Right lobe of liver (tissue), 6 donors: ENCODE measurements around the gene GOLIM4. TPM values are rescaled to one million over a fixed set of nuclear protein-coding genes. Genes with fewer than 3 reads are reported as not detected.
A peak's percentile ranks its signal among the peaks of the same experiment; 100 is the strongest.

Experiments used
- ATAC-seq, 4 donors: fragments of 200-7000 bp; cut with Tn5 transposase; one replicate each; pipeline ENCODE4 v1.9.1; 2020; ENCODE audit warnings: mild to moderate bottlenecking in 4 of 4, moderate library complexity in 4 of 4
- DNase-seq, 3 donors: peaks; one replicate each; pipeline ENCODE4 v3.0.0-alpha.2; 2020
- H3K27ac ChIP-seq, 3 donors: fragments of 200-600 bp; one replicate each; pipeline ENCODE4 v1.8.0; 2022
- H3K27me3 ChIP-seq, 2 donors: fragments of 200-600 bp; one replicate each; pipeline ENCODE4 v1.8.0; 2022
- H3K36me3 ChIP-seq, 4 donors: fragments of 200-600 bp; sonication (generic) in 1 of 4; one replicate each; pipeline versions ENCODE4 v1.5.1 to v1.8.0; 2017 to 2022; ENCODE audit warnings: control low read depth in 1 of 4
- H3K4me1 ChIP-seq, 4 donors: fragments of 200-600 bp; sonication (generic) in 1 of 4; one replicate each; pipeline versions ENCODE4 v1.5.1 to v1.8.0; 2017 to 2022; ENCODE audit warnings: control low read depth in 1 of 4
- H3K4me3 ChIP-seq, 3 donors: fragments of 200-600 bp; one replicate each; pipeline ENCODE4 v1.8.0; 2022
- H3K9me3 ChIP-seq, 4 donors: fragments of 200-600 bp; sonication (generic) in 1 of 4; one replicate each; pipeline versions ENCODE4 v1.5.1 to v1.8.0; 2017 to 2022; ENCODE audit warnings: control low read depth in 1 of 4
- POLR2A ChIP-seq: fragments of 450-650 bp; IDR thresholded peaks from one replicate; pipeline ENCODE4 v1.6.1; 2017; ENCODE audit warnings: antibody characterized with exemption, mild to moderate bottlenecking
- WGBS: methylation state at CpG from one replicate; pipeline ENCODE4 v1.1.6; 2018; ENCODE audit warnings: low coverage, low lambda C conversion rate; ENCODE audit not compliant: insufficient coverage; ENCODE audit errors: missing lambda C conversion rate; 5-methylcytosine and 5-hydroxymethylcytosine counted together
- intact Hi-C, 2 donors: fragments of 100-400 bp; cut with DNase I; formaldehyde crosslinking; loops; one replicate each; pipeline versions ENCODE4 v1.11.2 to v1.14.1; 2022
- total RNA-seq, 6 experiments: library from RNA; depleted of rRNA in 2 of 6; stranded (reverse); fragments of >200 nt in 2 of 6; fragmentation: NEBNext Ultra II Directional in 3 of 6; extraction: Animal tissue kit (Norgen Biotek cat#: 25700) in 3 of 6; gene quantifications; one replicate each; pipeline versions ENCODE4 v1.1.0 to v1.2.4, GENCODE V29; 2016 to 2023
- TF ChIP-seq, protein P1 (sequence below), 4 donors: fragments of 200-600 bp in 3 of 4; fragments of 450-650 bp in 1 of 4; IDR thresholded peaks; one replicate each; pipeline versions ENCODE4 v1.5.1 to v1.8.0; 2016 to 2022; ENCODE audit warnings: antibody characterized with exemption in 4 of 4, mild to moderate bottlenecking in 2 of 4
- donor health status: DM: no; HTN: yes; CAD: no.
- donor health status: DM: no; HTN: no; CAD: no.
- donor health status: DM: no; HTN: no; CAD: no.
- donor health status: DM: no; HTN: yes; CAD: no.
- donor health status: DM: no; HTN: yes; CAD: no.

GOLIM4 gene
- total RNA-seq, 6 experiments from 2014 or later: 33.3 to 44.9 (median 36.6) TPM

DNA sequence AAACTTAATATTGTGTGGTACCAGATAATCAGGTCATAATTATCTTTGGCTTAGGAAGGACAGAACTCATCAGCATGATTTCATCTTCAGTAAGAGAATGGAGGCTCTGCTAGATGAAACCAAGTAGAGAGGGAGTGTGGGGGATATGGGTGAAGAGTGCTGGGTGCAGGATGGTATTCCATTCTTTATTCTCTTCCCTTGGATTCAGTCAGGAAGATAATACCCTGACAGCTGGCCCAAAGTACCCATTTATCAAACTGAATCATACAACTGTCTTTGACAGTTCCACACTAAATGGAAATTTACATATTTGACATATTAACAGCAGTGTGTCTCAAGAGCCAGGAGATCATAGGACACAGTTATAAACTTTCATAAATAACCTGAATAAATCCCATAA is 44.7 kb downstream of the GOLIM4 start:
- intact Hi-C loops: no loop called here
- Histone ChIP-seq H3K9me3 (no peaks in the 10 kb centered on the region), H3K27ac (no peak overlapping the region), H3K27me3 (no peaks in the 10 kb centered on the region), H3K36me3 (no peaks in the 10 kb centered on the region), H3K4me3 (no peak overlapping the region), H3K4me1 (peaks cover 0 to 29% (median 14%) of the 10 kb centered on the region in 4 donors)
- ATAC-seq (no peak), DNase-seq (no peak)
- TF ChIP-seq, protein P1, sequence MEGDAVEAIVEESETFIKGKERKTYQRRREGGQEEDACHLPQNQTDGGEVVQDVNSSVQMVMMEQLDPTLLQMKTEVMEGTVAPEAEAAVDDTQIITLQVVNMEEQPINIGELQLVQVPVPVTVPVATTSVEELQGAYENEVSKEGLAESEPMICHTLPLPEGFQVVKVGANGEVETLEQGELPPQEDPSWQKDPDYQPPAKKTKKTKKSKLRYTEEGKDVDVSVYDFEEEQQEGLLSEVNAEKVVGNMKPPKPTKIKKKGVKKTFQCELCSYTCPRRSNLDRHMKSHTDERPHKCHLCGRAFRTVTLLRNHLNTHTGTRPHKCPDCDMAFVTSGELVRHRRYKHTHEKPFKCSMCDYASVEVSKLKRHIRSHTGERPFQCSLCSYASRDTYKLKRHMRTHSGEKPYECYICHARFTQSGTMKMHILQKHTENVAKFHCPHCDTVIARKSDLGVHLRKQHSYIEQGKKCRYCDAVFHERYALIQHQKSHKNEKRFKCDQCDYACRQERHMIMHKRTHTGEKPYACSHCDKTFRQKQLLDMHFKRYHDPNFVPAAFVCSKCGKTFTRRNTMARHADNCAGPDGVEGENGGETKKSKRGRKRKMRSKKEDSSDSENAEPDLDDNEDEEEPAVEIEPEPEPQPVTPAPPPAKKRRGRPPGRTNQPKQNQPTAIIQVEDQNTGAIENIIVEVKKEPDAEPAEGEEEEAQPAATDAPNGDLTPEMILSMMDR (IDR thresholded peaks at IDR 0.05): no peak
- no peak for TF ChIP-seq POLR2A

DNA sequence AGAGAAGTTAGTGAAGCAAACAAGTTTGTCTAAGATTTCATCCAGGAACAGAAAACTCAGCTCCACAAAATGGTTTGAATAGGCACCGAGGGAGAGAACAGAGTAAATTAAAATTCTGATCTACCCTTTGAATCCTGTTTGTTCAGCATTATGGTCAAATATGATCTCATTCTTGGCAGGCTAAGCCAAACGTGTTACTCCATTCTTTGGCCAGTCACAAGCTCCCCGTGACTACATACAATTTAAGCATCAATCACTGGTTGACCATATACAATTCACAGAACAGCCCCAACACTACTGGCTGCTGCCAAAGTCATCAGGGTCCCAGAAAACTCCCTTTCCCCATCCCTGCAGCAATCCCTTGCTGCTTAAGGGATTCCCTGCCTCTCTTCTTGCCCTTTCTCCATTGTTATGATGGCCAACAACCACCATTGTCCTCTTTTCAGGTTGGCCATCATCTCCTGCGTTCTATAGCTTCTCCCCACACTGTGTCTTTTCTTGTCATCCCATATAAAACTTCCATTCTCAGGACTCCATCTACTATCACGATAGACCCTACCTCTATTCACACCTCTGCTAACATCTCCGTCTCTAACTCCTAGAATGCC is 46.3 kb downstream of the GOLIM4 start:
- Histone ChIP-seq H3K4me3 (no peak overlapping the region), H3K27ac (peak overlapping the region; percentile 48 to 64 (median 55)), H3K4me1 (peaks cover 0 to 25% (median 12%) of the 10 kb centered on the region in 4 donors), H3K36me3 (no peaks in the 10 kb centered on the region), H3K27me3 (no peaks in the 10 kb centered on the region), H3K9me3 (no peaks in the 10 kb centered on the region)
- 55% methylated on average over 6 of the region's 6 CpGs for whole genome bisulfite sequencing
- no peak for TF ChIP-seq POLR2A
- TF ChIP-seq, protein P1 (IDR thresholded peaks at IDR 0.05): no peak
- intact Hi-C loops: loop anchor here (5.0 kb wide), 2 partner anchors 113 to 118 kb away; no protein-coding TSS in a partner anchor
- ATAC-seq (peak; percentile 71 to 83 (median 74)), DNase-seq (no peak)

DNA sequence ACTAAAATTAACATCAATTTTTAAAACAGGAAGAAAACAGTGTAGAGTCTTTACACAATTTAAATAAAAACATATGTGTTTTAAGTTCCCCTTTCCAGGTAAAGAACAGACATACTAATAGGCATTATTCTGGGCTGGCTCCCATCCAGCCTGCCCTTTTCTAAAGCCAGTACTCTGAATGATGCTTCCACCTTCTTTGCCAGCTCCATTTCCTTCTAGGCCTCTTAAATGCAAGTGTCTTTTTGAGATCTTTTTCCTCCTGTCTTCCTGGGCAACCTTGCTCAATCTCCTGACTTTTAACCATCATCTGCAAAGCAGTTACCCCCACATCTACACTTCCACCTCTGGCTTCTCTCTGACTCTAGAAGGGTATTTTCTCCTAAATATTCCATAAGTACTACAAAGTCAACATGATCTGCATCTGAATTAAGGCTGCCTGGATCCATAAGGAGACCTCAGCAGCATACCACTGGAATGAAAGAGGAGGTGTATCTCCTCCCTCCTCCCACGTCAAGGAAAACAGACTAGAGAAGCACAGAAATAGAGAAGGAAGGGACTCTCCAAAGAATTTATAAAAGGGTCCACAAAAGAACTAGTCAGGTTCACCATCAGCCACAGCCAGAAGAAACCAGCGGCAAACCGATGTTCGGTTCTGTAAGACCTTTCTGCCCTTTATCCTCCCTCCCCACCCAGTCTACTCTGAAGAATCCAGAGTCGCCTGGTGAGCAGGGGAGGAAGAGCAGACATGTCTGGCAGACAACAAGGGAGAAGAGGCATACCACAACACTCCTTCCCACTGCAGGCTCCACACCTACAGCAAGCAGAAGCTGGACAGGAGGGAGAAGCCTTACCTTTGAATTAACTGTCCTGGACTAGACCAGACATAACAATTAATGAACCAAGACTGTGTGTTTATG is 47.1 kb downstream of the GOLIM4 start:
- Histone ChIP-seq H3K27me3 (no peaks in the 10 kb centered on the region), H3K27ac (peak overlapping the region; percentile 48 to 64 (median 55)), H3K36me3 (no peaks in the 10 kb centered on the region), H3K4me1 (peaks cover 0 to 25% (median 11%) of the 10 kb centered on the region in 4 donors), H3K9me3 (no peaks in the 10 kb centered on the region), H3K4me3 (no peak overlapping the region)
- WGBS: 64% methylated on average over 4 of the region's 5 CpGs
- TF ChIP-seq, protein P1 (IDR thresholded peaks at IDR 0.05): no peak
- no peak for DNase-seq
- peak; percentile 17 to 38 (median 30) for ATAC-seq
- intact Hi-C loops: loop anchor here (5.0 kb wide), 2 partner anchors 114 to 119 kb away; no protein-coding TSS in a partner anchor

DNA sequence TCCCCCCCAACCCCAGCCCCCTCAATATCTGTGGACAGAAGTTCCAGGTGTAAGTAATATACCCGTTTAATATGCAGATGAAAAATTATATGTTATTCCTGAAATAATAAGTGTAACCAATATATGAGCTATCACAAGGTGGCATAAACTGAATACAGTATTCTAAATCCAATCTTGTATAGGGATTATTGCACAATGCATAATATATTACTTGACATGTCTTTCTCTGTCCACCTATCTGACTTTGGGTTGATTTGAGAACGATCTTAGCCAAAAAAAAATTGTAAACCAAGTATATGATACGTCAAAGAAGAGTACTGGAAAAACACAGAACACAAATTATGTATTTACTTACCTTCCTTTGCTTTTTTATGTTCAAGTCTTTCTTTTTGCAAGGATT is 47.8 kb downstream of the GOLIM4 start:
- Histone ChIP-seq H3K27ac (no peak overlapping the region), H3K4me3 (no peak overlapping the region), H3K9me3 (no peaks in the 10 kb centered on the region), H3K27me3 (no peaks in the 10 kb centered on the region), H3K36me3 (peaks cover 0 to 4% (median 2%) of the 10 kb centered on the region in 4 donors), H3K4me1 (peaks cover 0 to 20% (median 9%) of the 10 kb centered on the region in 4 donors)
- TF ChIP-seq POLR2A: no peak
- TF ChIP-seq, protein P1 (IDR thresholded peaks at IDR 0.05): no peak
- ATAC-seq: no peak
- intact Hi-C loops: loop anchor here (5.0 kb wide), 2 partner anchors 114 to 119 kb away; no protein-coding TSS in a partner anchor
- DNase-seq: no peak
- 69% methylated on average over 3 of the region's 3 CpGs for WGBS
